ENCODE measurements around the gene GPR35.

Gene GPR35

DNA sequence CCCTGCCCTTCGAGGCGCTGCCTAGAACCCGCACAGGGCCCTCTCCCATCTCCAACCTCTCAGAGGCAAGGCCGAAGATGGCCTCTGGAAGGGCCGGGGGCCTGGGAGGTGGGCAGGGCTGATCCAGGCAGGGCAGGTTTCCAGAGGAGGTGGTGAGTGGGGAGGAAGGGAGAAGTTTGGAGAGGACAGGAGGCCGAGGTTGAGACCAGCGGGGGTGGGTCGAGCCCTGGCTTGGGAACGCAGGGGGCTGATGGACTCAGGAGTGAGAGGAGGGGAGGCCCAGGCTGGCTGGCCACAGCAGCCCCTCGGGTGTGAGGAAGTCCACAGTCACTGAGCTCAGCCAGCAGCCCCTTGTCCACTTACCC lies 28.2 kb upstream of the GPR35 start:
- H3K27ac ChIP-seq (ENCODE audit: low read depth, low read length, severe bottlenecking): no peak overlapping the region
- 91 to 95% methylated on average over 8 to 10 of the region's 10 CpGs for WGBS, 2 experiments (ENCODE audit: insufficient coverage in 2 of 2)
- H3K36me3 ChIP-seq (ENCODE audit: control insufficient read depth, insufficient read depth, low read length): peaks cover 43% of the 10 kb centered on the region
- no peak overlapping the region for H3K4me3 ChIP-seq (ENCODE audit: extremely low read depth, insufficient read depth, low read length, poor library complexity, severe bottlenecking)
- no peaks in the 10 kb centered on the region for H3K4me1 ChIP-seq (ENCODE audit: control insufficient read depth, insufficient read depth, low read length, poor library complexity, severe bottlenecking)
- no peaks in the 10 kb centered on the region for H3K9me3 ChIP-seq (ENCODE audit: control insufficient read depth, low read length)

DNA sequence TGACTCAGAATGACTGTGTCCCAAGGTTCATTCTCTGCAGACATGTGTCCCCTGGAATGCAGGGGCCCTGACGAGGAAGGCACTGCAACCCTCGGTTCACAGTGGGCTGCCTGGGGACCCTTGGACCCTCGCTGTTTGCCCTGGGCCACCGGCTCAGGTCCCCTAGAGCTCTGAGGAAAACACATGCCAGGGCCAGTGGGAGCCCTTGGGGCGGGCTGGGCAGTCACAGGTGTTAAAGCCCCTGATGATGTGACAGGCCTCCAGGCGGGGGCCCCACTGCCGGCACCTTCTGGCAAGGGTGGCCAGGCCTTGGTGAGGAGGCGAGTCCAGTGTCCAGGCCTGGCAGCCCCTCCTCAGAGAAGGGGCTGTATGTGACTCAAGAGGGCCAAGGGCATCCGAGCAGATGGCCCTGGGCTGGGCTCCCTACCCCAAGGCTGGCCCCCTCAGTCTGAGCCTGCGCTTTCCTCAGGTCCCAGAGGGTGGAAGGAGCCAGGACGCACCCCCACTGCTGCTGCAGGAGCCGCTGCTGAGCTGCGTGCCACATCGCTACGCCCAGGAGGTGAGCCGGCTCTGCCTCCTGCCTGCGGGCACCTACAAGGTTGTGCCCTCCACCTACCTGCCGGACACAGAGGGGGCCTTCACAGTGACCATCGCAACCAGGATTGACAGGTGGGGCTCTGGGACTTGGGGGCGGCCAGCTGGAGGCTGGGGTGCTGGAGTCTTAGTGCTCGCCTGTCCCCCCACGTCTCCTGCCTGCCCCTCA lies 27.7 kb upstream of the GPR35 start:
- Histone ChIP-seq H3K9me3 (ENCODE audit: control insufficient read depth, low read length) (no peaks in the 10 kb centered on the region), H3K4me3 (ENCODE audit: extremely low read depth, insufficient read depth, low read length, poor library complexity, severe bottlenecking) (no peak overlapping the region), H3K4me1 (ENCODE audit: control insufficient read depth, insufficient read depth, low read length, poor library complexity, severe bottlenecking) (no peaks in the 10 kb centered on the region), H3K36me3 (ENCODE audit: control insufficient read depth, insufficient read depth, low read length) (peaks cover 38% of the 10 kb centered on the region), H3K27ac (ENCODE audit: low read depth, low read length, severe bottlenecking) (no peak overlapping the region)
- 91 to 93% methylated on average over 20 to 21 of the region's 22 CpGs for whole genome bisulfite sequencing, 2 experiments (ENCODE audit: insufficient coverage in 2 of 2)

DNA sequence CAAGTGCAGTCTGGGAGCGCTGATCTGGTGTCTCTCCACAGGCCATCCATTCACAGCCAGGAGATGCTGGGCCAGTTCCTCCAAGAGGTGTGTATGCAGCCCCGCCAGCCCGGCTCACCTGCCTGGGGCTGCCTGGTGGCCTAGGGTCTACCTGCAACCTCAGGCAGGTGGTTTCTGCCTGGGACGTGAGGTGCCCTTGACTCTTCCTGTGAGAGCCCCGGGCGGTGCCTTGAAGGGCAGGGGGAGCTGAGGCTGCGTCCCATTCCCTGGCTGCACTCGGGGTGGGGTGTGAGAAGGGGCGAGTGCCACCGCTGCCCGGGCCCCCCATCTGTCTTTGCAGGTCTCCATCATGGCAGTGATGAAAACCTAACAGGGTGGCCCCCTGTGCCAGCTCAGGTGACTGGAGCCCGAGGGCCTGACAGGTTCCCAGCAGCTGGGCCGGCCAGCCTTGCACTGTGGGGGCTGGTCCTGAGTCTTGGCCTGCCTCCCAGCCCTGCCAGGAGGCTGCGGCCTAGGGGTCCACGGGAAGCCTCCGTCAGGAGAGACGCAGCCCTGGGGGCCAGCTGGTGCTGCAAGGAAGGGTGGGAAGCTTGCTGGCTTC lies 26.9 kb upstream of the GPR35 start:
- no peaks in the 10 kb centered on the region for H3K4me1 ChIP-seq (ENCODE audit: control insufficient read depth, insufficient read depth, low read length, poor library complexity, severe bottlenecking)
- peaks cover 31% of the 10 kb centered on the region for H3K36me3 ChIP-seq (ENCODE audit: control insufficient read depth, insufficient read depth, low read length)
- 92 to 99% methylated on average over 15 to 17 of the region's 17 CpGs for WGBS, 2 experiments (ENCODE audit: insufficient coverage in 2 of 2)
- no peak overlapping the region for H3K27ac ChIP-seq (ENCODE audit: low read depth, low read length, severe bottlenecking)
- H3K4me3 ChIP-seq (ENCODE audit: extremely low read depth, insufficient read depth, low read length, poor library complexity, severe bottlenecking): no peak overlapping the region
- H3K9me3 ChIP-seq (ENCODE audit: control insufficient read depth, low read length): no peaks in the 10 kb centered on the region

DNA sequence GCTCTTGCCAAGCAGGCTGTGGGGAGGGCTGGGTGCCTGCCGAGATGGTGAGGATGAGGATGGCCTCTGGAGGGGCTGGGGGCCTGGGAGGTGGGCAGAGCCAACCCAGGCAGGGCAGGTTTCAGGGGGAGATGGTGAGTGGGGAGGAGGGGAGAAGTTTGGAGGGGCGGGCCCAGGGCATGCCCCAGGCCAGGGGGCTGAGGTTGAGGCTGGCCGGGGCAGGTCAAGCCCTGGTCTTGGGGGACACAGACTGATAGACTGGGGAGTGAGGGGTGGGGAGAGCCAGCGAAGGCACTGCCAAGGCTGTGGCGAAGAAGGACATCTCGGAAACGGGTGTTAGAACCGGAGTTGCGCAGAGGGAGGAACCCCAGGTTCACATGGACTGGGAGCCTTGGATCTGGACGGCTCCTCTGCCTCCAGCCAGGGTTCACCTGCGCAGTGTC lies 26.1 kb upstream of the GPR35 start:
- Histone ChIP-seq H3K4me1 (ENCODE audit: control insufficient read depth, insufficient read depth, low read length, poor library complexity, severe bottlenecking) (no peaks in the 10 kb centered on the region), H3K36me3 (ENCODE audit: control insufficient read depth, insufficient read depth, low read length) (peaks cover 26% of the 10 kb centered on the region), H3K4me3 (ENCODE audit: extremely low read depth, insufficient read depth, low read length, poor library complexity, severe bottlenecking) (no peak overlapping the region), H3K27ac (ENCODE audit: low read depth, low read length, severe bottlenecking) (no peak overlapping the region), H3K9me3 (ENCODE audit: control insufficient read depth, low read length) (no peaks in the 10 kb centered on the region)
- WGBS, 2 experiments (ENCODE audit: insufficient coverage in 2 of 2): 94 to 99% methylated on average over 9 to 10 of the region's 11 CpGs

DNA sequence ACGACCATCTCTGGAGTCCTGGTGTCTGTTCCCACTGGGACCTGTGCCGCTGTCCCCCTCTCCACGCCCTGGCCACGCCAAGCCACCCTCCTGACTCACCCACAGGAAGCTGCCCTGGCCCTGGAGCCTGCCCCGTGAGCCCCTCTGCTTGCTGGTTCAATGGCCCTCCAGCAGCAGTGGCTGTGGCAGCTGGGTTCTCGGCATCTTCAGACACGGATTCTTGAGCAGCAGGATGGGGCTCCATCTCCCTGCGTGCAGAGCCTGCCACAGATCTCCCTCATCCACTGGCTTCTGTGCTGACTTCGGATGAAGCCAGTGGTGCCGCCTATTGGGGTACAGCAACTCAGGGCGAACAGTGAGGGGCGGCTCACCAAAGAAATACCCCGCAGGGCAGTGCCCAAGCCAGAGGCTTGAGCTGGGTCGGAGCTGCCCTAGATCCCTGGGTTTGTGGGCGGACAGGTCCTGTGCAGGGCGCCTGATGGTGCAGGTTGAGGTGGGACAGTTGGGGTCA lies 24.8 kb upstream of the GPR35 start:
- 95 to 98% methylated on average over 14 to 15 of the region's 16 CpGs for WGBS, 2 experiments (ENCODE audit: insufficient coverage in 2 of 2)
- Histone ChIP-seq H3K36me3 (ENCODE audit: control insufficient read depth, insufficient read depth, low read length) (peaks cover 26% of the 10 kb centered on the region), H3K4me1 (ENCODE audit: control insufficient read depth, insufficient read depth, low read length, poor library complexity, severe bottlenecking) (no peaks in the 10 kb centered on the region), H3K4me3 (ENCODE audit: extremely low read depth, insufficient read depth, low read length, poor library complexity, severe bottlenecking) (no peak overlapping the region), H3K9me3 (ENCODE audit: control insufficient read depth, low read length) (no peaks in the 10 kb centered on the region), H3K27ac (ENCODE audit: low read depth, low read length, severe bottlenecking) (no peak overlapping the region)

DNA sequence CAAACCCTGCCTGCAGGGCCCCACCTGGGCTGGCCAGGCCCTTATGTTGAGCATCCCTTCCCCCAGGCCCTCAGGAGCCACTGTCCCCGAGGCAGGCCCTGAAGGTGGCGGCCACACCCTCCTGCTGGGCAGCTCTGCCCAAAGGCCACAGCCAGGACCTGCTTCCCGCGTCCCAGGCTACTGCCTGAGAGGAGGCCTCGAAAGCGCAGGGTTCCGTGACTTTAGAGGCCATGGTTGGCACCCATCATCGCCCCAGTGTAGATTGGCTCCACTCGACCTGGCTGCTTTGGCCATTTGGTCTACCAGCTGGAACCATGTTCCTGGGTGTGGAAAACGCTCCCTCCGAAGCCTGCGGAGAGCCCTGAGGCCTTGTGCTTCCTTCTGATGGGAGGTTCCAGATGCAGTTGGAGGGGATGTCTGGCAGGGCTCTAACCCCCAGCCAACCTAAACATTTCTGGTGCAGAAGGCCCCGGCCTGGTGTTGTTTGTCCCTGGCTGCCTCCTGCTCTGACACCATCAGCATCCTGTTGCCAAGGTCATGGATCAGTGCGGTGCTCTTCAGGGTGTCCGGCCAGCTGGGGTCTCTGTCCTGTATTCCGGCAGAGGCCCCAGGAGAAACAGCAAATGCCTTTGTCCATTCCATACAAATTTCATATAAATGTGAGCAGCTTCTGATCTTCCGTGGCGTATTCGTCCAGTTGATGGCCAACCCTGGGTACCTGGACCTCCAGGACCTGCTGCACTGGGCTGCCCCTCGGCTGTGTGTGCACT lies 24.0 kb upstream of the GPR35 start:
- no peak overlapping the region for H3K27ac ChIP-seq (ENCODE audit: low read depth, low read length, severe bottlenecking)
- H3K4me3 ChIP-seq (ENCODE audit: extremely low read depth, insufficient read depth, low read length, poor library complexity, severe bottlenecking): no peak overlapping the region

DNA sequence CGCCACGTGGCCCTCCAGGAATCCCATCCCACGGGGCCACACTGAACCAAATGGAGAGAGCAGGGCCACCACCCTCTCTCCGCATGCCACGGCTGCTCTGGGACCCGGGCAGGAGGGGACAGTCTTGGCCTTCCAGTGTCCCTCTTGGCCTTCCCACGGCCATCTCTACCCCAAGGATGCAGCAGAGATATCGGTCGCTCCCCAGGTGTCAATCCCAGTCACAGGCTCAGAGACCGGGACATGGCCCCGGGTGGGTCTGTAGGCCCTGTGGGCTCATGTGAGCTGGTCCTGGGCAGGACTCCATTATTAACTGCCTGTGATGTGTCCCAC lies 23.5 kb upstream of the GPR35 start:
- Histone ChIP-seq H3K4me3 (ENCODE audit: extremely low read depth, insufficient read depth, low read length, poor library complexity, severe bottlenecking) (no peak overlapping the region), H3K36me3 (ENCODE audit: control insufficient read depth, insufficient read depth, low read length) (peaks cover 17% of the 10 kb centered on the region), H3K4me1 (ENCODE audit: control insufficient read depth, insufficient read depth, low read length, poor library complexity, severe bottlenecking) (no peaks in the 10 kb centered on the region), H3K27ac (ENCODE audit: low read depth, low read length, severe bottlenecking) (no peak overlapping the region), H3K9me3 (ENCODE audit: control insufficient read depth, low read length) (no peaks in the 10 kb centered on the region)
- 91 to 97% methylated on average over 7 to 11 of the region's 11 CpGs for WGBS, 2 experiments (ENCODE audit: insufficient coverage in 2 of 2)

More for the DNA sequence above, 24.0 kb upstream of the GPR35 start:
- Histone ChIP-seq H3K4me1 (ENCODE audit: control insufficient read depth, insufficient read depth, low read length, poor library complexity, severe bottlenecking) (no peaks in the 10 kb centered on the region), H3K36me3 (ENCODE audit: control insufficient read depth, insufficient read depth, low read length) (peaks cover 20% of the 10 kb centered on the region), H3K9me3 (ENCODE audit: control insufficient read depth, low read length) (no peaks in the 10 kb centered on the region)
- 88 to 92% methylated on average over 20 of the region's 20 CpGs for WGBS, 2 experiments (ENCODE audit: insufficient coverage in 2 of 2)

DNA sequence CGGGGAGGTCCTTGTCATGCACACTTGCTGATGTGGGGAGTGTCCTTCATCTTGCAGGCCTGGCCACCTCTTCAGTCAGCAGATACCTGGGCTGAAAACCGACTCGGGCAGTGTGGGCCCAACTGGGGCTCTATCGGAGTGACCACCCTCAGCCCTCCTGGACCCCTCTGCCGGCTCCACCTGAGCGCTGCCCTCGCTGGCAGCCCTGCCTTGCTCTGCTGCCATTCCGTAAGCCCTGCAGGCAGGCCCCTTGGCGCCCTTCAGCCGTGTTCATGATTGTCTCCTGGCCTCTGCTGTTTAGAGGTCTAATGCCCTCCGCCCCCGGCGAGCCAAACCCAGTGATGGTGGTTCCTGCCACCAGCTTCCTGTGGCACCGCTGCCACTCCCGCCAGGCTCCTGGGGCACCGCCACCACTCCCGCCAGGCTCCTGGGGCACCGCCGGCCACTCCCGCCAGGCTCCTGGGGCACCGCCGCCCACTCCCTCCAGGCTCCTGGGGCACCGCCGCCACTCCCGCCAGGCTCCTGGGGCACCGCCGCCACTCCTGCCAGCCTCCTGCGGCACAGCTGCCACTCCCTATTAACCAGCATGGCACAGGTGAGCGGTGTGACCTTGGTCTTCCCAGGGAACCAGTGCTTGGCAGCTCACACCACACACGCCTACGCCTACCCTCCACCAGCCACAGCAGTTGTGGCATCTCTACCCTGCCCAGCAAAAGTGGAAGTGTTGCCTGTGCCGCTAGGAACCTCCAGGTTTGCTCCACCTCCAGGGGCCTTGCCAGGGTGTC lies 22.8 kb upstream of the GPR35 start:
- Histone ChIP-seq H3K36me3 (ENCODE audit: control insufficient read depth, insufficient read depth, low read length) (peaks cover 11% of the 10 kb centered on the region), H3K4me3 (ENCODE audit: extremely low read depth, insufficient read depth, low read length, poor library complexity, severe bottlenecking) (no peak overlapping the region), H3K4me1 (ENCODE audit: control insufficient read depth, insufficient read depth, low read length, poor library complexity, severe bottlenecking) (no peaks in the 10 kb centered on the region), H3K27ac (ENCODE audit: low read depth, low read length, severe bottlenecking) (no peak overlapping the region), H3K9me3 (ENCODE audit: control insufficient read depth, low read length) (no peaks in the 10 kb centered on the region)
- WGBS, 2 experiments (ENCODE audit: insufficient coverage in 2 of 2): 89 to 93% methylated on average over 25 to 30 of the region's 32 CpGs

DNA sequence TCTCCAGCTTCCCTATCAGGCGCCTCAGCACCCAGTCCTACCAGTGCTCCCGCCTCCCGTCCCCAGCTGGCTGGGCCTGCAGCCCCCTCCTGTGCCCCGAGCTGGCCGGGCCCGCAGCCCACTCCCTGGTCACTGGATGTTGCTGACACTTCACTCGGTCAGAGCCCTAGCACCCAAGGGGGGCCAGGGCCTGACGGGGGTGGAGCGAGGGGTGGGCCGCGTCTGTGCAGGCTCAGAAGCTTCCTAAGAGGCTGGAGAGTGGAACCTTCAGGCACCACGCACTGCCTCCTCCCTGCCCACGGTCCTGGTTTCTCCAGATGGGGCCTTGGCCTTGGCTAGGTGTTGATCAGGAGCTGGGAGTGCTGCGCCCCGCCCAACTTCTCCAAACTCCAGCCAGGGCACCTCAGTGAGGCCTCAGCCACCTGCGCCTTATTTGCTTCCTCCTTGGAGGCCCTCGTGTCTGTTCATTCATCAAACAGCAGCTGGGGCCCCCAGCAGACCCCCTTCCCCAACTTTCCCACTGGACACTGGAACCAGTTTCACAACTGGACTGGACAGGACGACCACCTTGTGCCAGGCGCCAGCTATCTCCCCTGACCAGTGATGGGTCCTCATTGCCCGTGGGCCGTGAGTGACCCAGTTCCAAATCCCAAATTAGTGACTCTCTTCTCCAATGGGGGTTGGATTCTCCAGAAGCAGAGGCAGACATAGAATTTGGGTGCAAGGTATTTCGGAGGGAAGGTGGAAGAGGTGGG lies 22.0 kb upstream of the GPR35 start:
- 86 to 88% methylated on average over 12 to 22 of the region's 22 CpGs for WGBS, 2 experiments (ENCODE audit: insufficient coverage in 2 of 2)
- H3K27ac ChIP-seq (ENCODE audit: low read depth, low read length, severe bottlenecking): no peak overlapping the region
- no peak overlapping the region for H3K4me3 ChIP-seq (ENCODE audit: extremely low read depth, insufficient read depth, low read length, poor library complexity, severe bottlenecking)
- H3K36me3 ChIP-seq (ENCODE audit: control insufficient read depth, insufficient read depth, low read length): peaks cover 8% of the 10 kb centered on the region
- H3K4me1 ChIP-seq (ENCODE audit: control insufficient read depth, insufficient read depth, low read length, poor library complexity, severe bottlenecking): no peaks in the 10 kb centered on the region
- no peaks in the 10 kb centered on the region for H3K9me3 ChIP-seq (ENCODE audit: control insufficient read depth, low read length)

DNA sequence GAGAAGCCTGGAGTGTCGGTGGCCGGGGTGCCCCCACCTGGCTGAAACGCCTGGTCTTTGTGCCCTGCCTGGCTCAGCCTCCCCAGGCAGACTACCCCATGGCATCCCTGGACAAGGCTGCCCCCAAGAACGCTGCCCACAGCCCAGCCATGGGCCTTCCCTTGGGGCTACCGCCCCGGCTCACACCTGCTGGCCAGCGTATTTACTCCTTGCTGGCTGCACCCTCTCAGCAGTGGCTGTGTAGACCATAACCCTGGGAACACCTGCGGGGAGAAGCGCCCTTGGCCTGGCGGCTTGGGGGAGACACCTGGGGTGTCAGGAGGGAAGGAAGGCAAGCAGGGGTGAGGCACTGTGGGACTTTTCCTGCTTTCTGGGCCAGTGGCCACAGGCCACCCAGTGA lies 21.4 kb upstream of the GPR35 start:
- Histone ChIP-seq H3K27ac (ENCODE audit: low read depth, low read length, severe bottlenecking) (no peak overlapping the region), H3K4me1 (ENCODE audit: control insufficient read depth, insufficient read depth, low read length, poor library complexity, severe bottlenecking) (no peaks in the 10 kb centered on the region), H3K9me3 (ENCODE audit: control insufficient read depth, low read length) (no peaks in the 10 kb centered on the region), H3K36me3 (ENCODE audit: control insufficient read depth, insufficient read depth, low read length) (peaks cover 4% of the 10 kb centered on the region), H3K4me3 (ENCODE audit: extremely low read depth, insufficient read depth, low read length, poor library complexity, severe bottlenecking) (no peak overlapping the region)
- 87 to 92% methylated on average over 8 to 10 of the region's 10 CpGs for WGBS, 2 experiments (ENCODE audit: insufficient coverage in 2 of 2)
